K562 (cell line): ENCODE data around the gene IL12RB2. TPM values are rescaled to one million over a fixed set of nuclear protein-coding genes. Genes with fewer than 3 reads are reported as not detected.

Source experiments
- ATAC-seq: fragments of 200-7000 bp; cut with Tn5 transposase; 3 replicates; pipeline ENCODE4 v1.9.1; 2020; ENCODE audit warnings: moderate library complexity
- BruUV-seq: library from RNA; stranded (reverse); fragments of 400-500 nt; replicated peaks from 2 replicates; lab custom pipeline; 2021; lab: Mats Ljungman, UMichigan
- CTCF ChIA-PET: fragments of 300-600 bp; formaldehyde crosslinking; extraction: SDS; loops from one replicate; lab custom pipeline; 2021; ENCODE audit warnings: low intra/inter-chr PET ratio; lab: Yijun Ruan, JAX
- POLR2A ChIA-PET: fragments of 300-600, 350-650 bp; sonication (Branson Sonifier 250); formaldehyde crosslinking; extraction: SDS; loops from one replicate; lab custom pipeline; 2021; ENCODE audit warnings: antibody characterized with exemption, inconsistent platforms; lab: Yijun Ruan, JAX
- DNase-seq, 4 experiments: peaks; one replicate each; pipeline versions ENCODE4 v3.0.0 to v3.0.0-alpha.2; 2011 to 2018; ENCODE audit warnings: low spot score in 3 of 4, mixed read lengths in 3 of 4; ENCODE audit errors: extremely low read depth in 1 of 4
- FAIRE-seq: peaks from 2 replicates; lab custom pipeline; 2011; peaks lifted over from hg19 to GRCh38; lab: Jason Lieb, UNC
- H2AFZ ChIP-seq: 2 replicates; pipeline ENCODE4 v1.6.0; 2011; ENCODE audit warnings: low read depth, low read length, control low read depth, inconsistent platforms
- H3K27ac ChIP-seq: fragments of 200-600 bp; 3 replicates; pipeline ENCODE4 v1.8.0; 2011; ENCODE audit warnings: low read depth, mild to moderate bottlenecking, control low read depth, inconsistent platforms, low read length, moderate library complexity, mixed read lengths; ENCODE audit errors: extremely low read depth
- H3K27me3 ChIP-seq, 2 experiments: fragments of 300-600 bp in 1 of 2; 2 replicates in 1 of 2; 3 replicates in 1 of 2; pipeline versions ENCODE4 v1.6.0 to v1.8.0; 2011; ENCODE audit warnings: inconsistent platforms in 2 of 2, low read length in 2 of 2, mild to moderate bottlenecking in 1 of 2, mixed read lengths in 1 of 2, moderate library complexity in 1 of 2; ENCODE audit not compliant: control insufficient read depth in 2 of 2, insufficient read depth in 2 of 2
- H3K36me3 ChIP-seq: fragments of 300-600 bp; 3 replicates; pipeline ENCODE4 v1.8.0; 2011; ENCODE audit warnings: mild to moderate bottlenecking, low read length, inconsistent platforms; ENCODE audit not compliant: control insufficient read depth, insufficient read depth
- H3K4me1 ChIP-seq, 2 experiments: fragments of 200-600 bp in 1 of 2; replicated peaks in 1 of 2; 2 replicates in 1 of 2; 3 replicates in 1 of 2; pipeline versions ENCODE4 v1.5.1 to v1.8.0; 2011; ENCODE audit warnings: inconsistent platforms in 2 of 2, low read length in 2 of 2, mild to moderate bottlenecking in 1 of 2, mixed read lengths in 1 of 2, moderate library complexity in 1 of 2; ENCODE audit not compliant: control insufficient read depth in 2 of 2, insufficient read depth in 2 of 2
- H3K4me2 ChIP-seq: 2 replicates; pipeline ENCODE4 v1.6.1; 2011; ENCODE audit warnings: low read length, control low read depth, inconsistent platforms, mixed read lengths; ENCODE audit not compliant: insufficient read depth
- H3K4me3 ChIP-seq: fragments of 200-600 bp; sonication (generic), shearing (Covaris generic); 2 replicates; pipeline ENCODE4 v1.5.1; 2016; ENCODE audit warnings: control low read depth, inconsistent platforms
- H3K79me2 ChIP-seq: fragments of 200-600 bp; 3 replicates; pipeline ENCODE4 v1.8.0; 2011; ENCODE audit warnings: low read length, inconsistent platforms; ENCODE audit not compliant: control insufficient read depth, insufficient read depth
- H3K9ac ChIP-seq, 2 experiments: 2 replicates each; pipeline versions ENCODE4 v1.6.0 to v1.6.1; 2011; ENCODE audit warnings: low read depth in 2 of 2, low read length in 2 of 2, control low read depth in 1 of 2, inconsistent platforms in 1 of 2, mild to moderate bottlenecking in 1 of 2, mixed read lengths in 1 of 2; ENCODE audit not compliant: insufficient read depth in 1 of 2
- H3K9me1 ChIP-seq: one replicate; pipeline ENCODE4 v1.6.0; 2011; ENCODE audit warnings: inconsistent platforms, mild to moderate bottlenecking, low read length, moderate library complexity; ENCODE audit not compliant: control insufficient read depth, insufficient read depth
- H3K9me3 ChIP-seq: replicated peaks from 2 replicates; pipeline ENCODE4 v1.5.1; 2011; ENCODE audit warnings: low read depth, low read length, inconsistent platforms; ENCODE audit not compliant: control insufficient read depth, insufficient read depth
- H4K20me1 ChIP-seq: replicated peaks from 2 replicates; pipeline ENCODE4 v1.6.1; 2011; ENCODE audit warnings: low read length, inconsistent platforms, mixed read lengths; ENCODE audit not compliant: control insufficient read depth, insufficient read depth
- CEBPB ChIP-seq: fragments of 450-650 bp; IDR thresholded peaks from 2 replicates; pipeline ENCODE4 v1.6.1; 2016; ENCODE audit warnings: missing genetic modification characterization, missing compliant biosample characterization
- REST ChIP-seq, 2 experiments: fragments of 450-650 bp; formaldehyde crosslinking in 1 of 2; IDR thresholded peaks; 2 replicates each; pipeline versions ENCODE4 v1.4.0 to v1.6.1; 2014 to 2020; ENCODE audit warnings: mild to moderate bottlenecking in 2 of 2, borderline replicate concordance in 1 of 2, low read depth in 1 of 2
- WGBS: fragments of 100-300 bp; shearing (Covaris generic); methylation state at CpG from one replicate; pipeline ENCODE4 v1.1.6; 2016; ENCODE audit warnings: low coverage, mixed read lengths; ENCODE audit not compliant: insufficient coverage; ENCODE audit errors: missing lambda C conversion rate; 5-methylcytosine and 5-hydroxymethylcytosine counted together
- in situ Hi-C: fragments of 300-500 bp; cut with MboI; formaldehyde crosslinking; loops from 4 replicates; pipeline ENCODE4 v1.15.0; 2018; ENCODE audit warnings: inconsistent platforms, mixed read lengths
- intact Hi-C: fragments of 100-400 bp; cut with micrococcal nuclease; formaldehyde crosslinking; loops from 2 replicates; pipeline ENCODE4 v1.14.2; 2022
- polyA plus RNA-seq, 8 experiments: library from polyadenylated mRNA; depleted of rRNA in 4 of 8; stranded (reverse) in 5 of 8; unstranded in 3 of 8; fragments of >200 nt; fragmentation: Nextera tagmentation in 2 of 8; fragmentation: Illumina TruSeq in 1 of 8; extraction: Ambion mirVana in 2 of 8; extraction: Trizol in 1 of 8; gene quantifications; 2 replicates each; pipeline versions ENCODE4 v1.2.1 to v1.2.3, GENCODE V29; 2011 to 2014; ENCODE audit warnings: inconsistent platforms in 1 of 8, missing spikeins in 1 of 8
- total RNA-seq, 7 experiments: library from RNA; depleted of rRNA in 6 of 7; stranded (reverse); fragments of >200 nt in 6 of 7; fragmentation: Illumina TruSeq in 2 of 7; extraction: Trizol in 2 of 7; gene quantifications; 2 replicates each; pipeline versions ENCODE4 v1.2.1 to v1.2.3, GENCODE V29; 2011 to 2021; ENCODE audit warnings: low replicate concordance in 1 of 7

IL12RB2 gene
- total and polyA plus RNA-seq, 9 of the 15 experiments (the other 6 are each of a cell fraction or from before 2014, with no cell fraction given) = 0.39 to 3.3 (median 1.9) TPM

GRCh38 chr1:67273591-67273990, 34.1 kb upstream of the IL12RB2 start:
- peaks cover 2% of the 10 kb centered on the region; the same call in 1 of the 2 replicates for H3K9me3 ChIP-seq
- H3K4me2 ChIP-seq = no peak overlapping the region
- no peaks in the 10 kb centered on the region for H3K4me1 ChIP-seq
- no peaks in the 10 kb centered on the region for H3K9me1 ChIP-seq
- ChIA-PET POLR2A (no interaction called here), CTCF (no interaction called here)
- ATAC-seq (no peak), DNase-seq (no peak), FAIRE-seq (no peak)
- H3K36me3 ChIP-seq = no peaks in the 10 kb centered on the region
- BruUV-seq = no TSS peak
- H4K20me1 ChIP-seq = no peaks in the 10 kb centered on the region
- no peak overlapping the region for H3K4me3 ChIP-seq
- peak; percentile 46 for TF ChIP-seq CEBPB (tag)
- TF ChIP-seq REST (IDR thresholded peaks at IDR 0.05; ENCODE audit: borderline replicate concordance) = no peak
- TF ChIP-seq REST (CRISPR knock-in tag; IDR thresholded peaks at IDR 0.05; ENCODE audit: low read depth) = no peak
- H3K9ac ChIP-seq = no peak overlapping the region
- no peaks in the 10 kb centered on the region for H3K27me3 ChIP-seq
- H3K79me2 ChIP-seq = no peaks in the 10 kb centered on the region
- intact Hi-C loops = no loop called here
- no peak overlapping the region for H3K27ac ChIP-seq
- in situ Hi-C loops = no loop called here
- WGBS = 46% methylated on average over 4 of the region's 4 CpGs
- H2AFZ ChIP-seq = no peak overlapping the region
